ENCODE data around the gene MAB21L4.

DNA sequence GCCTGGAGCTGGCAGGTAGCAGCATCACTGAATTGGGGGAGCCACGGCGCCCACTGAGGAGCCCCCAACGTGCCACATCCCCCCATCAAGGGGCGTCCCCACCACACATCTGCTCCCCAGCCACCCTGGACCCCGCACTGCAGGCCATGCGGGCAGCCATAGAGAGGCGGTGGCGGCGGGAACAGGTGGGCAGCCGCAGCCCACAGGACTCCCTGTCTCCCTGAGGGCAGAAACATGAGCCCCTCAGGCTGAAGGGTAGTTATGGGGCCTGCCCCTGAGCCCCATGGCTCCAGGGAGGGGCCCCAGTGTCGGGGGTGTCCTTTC, 36.7 kb upstream of the MAB21L4 start:
- TF ChIP-seq, protein P1, sequence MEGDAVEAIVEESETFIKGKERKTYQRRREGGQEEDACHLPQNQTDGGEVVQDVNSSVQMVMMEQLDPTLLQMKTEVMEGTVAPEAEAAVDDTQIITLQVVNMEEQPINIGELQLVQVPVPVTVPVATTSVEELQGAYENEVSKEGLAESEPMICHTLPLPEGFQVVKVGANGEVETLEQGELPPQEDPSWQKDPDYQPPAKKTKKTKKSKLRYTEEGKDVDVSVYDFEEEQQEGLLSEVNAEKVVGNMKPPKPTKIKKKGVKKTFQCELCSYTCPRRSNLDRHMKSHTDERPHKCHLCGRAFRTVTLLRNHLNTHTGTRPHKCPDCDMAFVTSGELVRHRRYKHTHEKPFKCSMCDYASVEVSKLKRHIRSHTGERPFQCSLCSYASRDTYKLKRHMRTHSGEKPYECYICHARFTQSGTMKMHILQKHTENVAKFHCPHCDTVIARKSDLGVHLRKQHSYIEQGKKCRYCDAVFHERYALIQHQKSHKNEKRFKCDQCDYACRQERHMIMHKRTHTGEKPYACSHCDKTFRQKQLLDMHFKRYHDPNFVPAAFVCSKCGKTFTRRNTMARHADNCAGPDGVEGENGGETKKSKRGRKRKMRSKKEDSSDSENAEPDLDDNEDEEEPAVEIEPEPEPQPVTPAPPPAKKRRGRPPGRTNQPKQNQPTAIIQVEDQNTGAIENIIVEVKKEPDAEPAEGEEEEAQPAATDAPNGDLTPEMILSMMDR (IDR thresholded peaks at IDR 0.05): no peak
- TF ChIP-seq POLR2A (IDR thresholded peaks at IDR 0.05): no peak

Data from lower leg skin (tissue), 3 donors.